Astrocyte (in vitro differentiated cells and primary cell): ENCODE measurements around the gene CDKN2AIP. TPM values are rescaled to one million over a fixed set of nuclear protein-coding genes. Genes with fewer than 3 reads are reported as not detected.
"Not testable (repeated sequence)": the region's sequence is repeated elsewhere in the genome, so short reads cannot be mapped to it uniquely, and the experiment has no call there.

ENCODE experiments used
- DNase-seq: peaks from one replicate; pipeline ENCODE4 v3.0.0-alpha.2; 2010; ENCODE audit warnings: low read depth
- FAIRE-seq: peaks from 2 replicates; lab custom pipeline; 2011; peaks lifted over from hg19 to GRCh38; lab: Jason Lieb, UNC
- H2AFZ ChIP-seq: 2 replicates; pipeline ENCODE4 v1.6.0; 2012; ENCODE audit warnings: low read depth, low read length, inconsistent platforms
- H3K27ac ChIP-seq: 2 replicates; pipeline ENCODE4 v1.5.1; 2011; ENCODE audit warnings: low read depth, low read length, inconsistent platforms
- H3K27me3 ChIP-seq: 2 replicates; pipeline ENCODE4 v1.6.0; 2011; ENCODE audit warnings: low read length, inconsistent platforms; ENCODE audit not compliant: insufficient read depth
- H3K36me3 ChIP-seq: 2 replicates; pipeline ENCODE4 v1.5.1; 2011; ENCODE audit warnings: low read length, inconsistent platforms; ENCODE audit not compliant: insufficient read depth
- H3K4me1 ChIP-seq: 2 replicates; pipeline ENCODE4 v1.5.1; 2011; ENCODE audit warnings: low read length, inconsistent platforms; ENCODE audit not compliant: insufficient read depth
- H3K4me2 ChIP-seq: 2 replicates; pipeline ENCODE4 v1.6.0; 2012; ENCODE audit warnings: low read length, inconsistent platforms
- H3K4me3 ChIP-seq: 2 replicates; pipeline ENCODE4 v1.5.1; 2011; ENCODE audit warnings: low read depth, mild to moderate bottlenecking, low read length, inconsistent platforms; ENCODE audit not compliant: insufficient read depth
- H3K79me2 ChIP-seq: 2 replicates; pipeline ENCODE4 v1.6.0; 2012; ENCODE audit warnings: mild to moderate bottlenecking, low read length, inconsistent platforms; ENCODE audit not compliant: insufficient read depth
- H3K9ac ChIP-seq: 2 replicates; pipeline ENCODE4 v1.6.0; 2012; ENCODE audit warnings: mild to moderate bottlenecking, low read length, inconsistent platforms
- H3K9me3 ChIP-seq: 2 replicates; pipeline ENCODE4 v1.5.1; 2012; ENCODE audit warnings: low read depth, mild to moderate bottlenecking, low read length, inconsistent platforms; ENCODE audit not compliant: insufficient read depth
- H4K20me1 ChIP-seq: 2 replicates; pipeline ENCODE4 v1.6.0; 2012; ENCODE audit warnings: low read length, inconsistent platforms; ENCODE audit not compliant: insufficient read depth
- H3K27ac Mint-ChIP-seq: one replicate; pipeline ENCODE4 v1.8.0; 2021; ENCODE audit warnings: mild to moderate bottlenecking, mixed read lengths; ENCODE audit not compliant: unreplicated experiment
- H3K27me3 Mint-ChIP-seq: one replicate; pipeline ENCODE4 v1.8.0; 2021; ENCODE audit warnings: low read depth, mixed read lengths; ENCODE audit not compliant: unreplicated experiment
- H3K36me3 Mint-ChIP-seq: one replicate; pipeline ENCODE4 v1.8.0; 2021; ENCODE audit warnings: low read depth, mixed read lengths; ENCODE audit not compliant: unreplicated experiment
- H3K4me1 Mint-ChIP-seq: one replicate; pipeline ENCODE4 v1.8.0; 2021; ENCODE audit warnings: low read depth, mixed read lengths; ENCODE audit not compliant: unreplicated experiment
- H3K4me3 Mint-ChIP-seq: one replicate; pipeline ENCODE4 v1.8.0; 2021; ENCODE audit warnings: mild to moderate bottlenecking, moderate library complexity, mixed read lengths; ENCODE audit not compliant: unreplicated experiment
- H3K9me3 Mint-ChIP-seq: one replicate; pipeline ENCODE4 v1.8.0; 2021; ENCODE audit warnings: mild to moderate bottlenecking, mixed read lengths; ENCODE audit not compliant: unreplicated experiment
- CTCF ChIP-seq: IDR thresholded peaks from 2 replicates; pipeline ENCODE4 v1.5.1; 2011; ENCODE audit warnings: low read depth, mild to moderate bottlenecking, inconsistent platforms, low read length, moderate library complexity; ENCODE audit not compliant: insufficient read depth
- EZH2 ChIP-seq: IDR thresholded peaks from 2 replicates; pipeline ENCODE4 v1.6.1; 2012; ENCODE audit warnings: mild to moderate bottlenecking, low read length, inconsistent platforms; ENCODE audit not compliant: insufficient read depth
- total RNA-seq: library from RNA; stranded (reverse); gene quantifications from 2 replicates; pipeline ENCODE4 v1.2.1, GENCODE V29; 2021

CDKN2AIP gene
- total RNA-seq, 1 donor from 2014 or later = 11.6 TPM

- Mint-ChIP-seq H3K36me3 (no peaks in the 10 kb centered on the region), H3K9me3 (no peaks in the 10 kb centered on the region), H3K27me3 (peaks cover 5% of the 10 kb centered on the region), H3K4me3 (no peak overlapping the region), H3K27ac (no peak overlapping the region), H3K4me1 (peaks cover 3% of the 10 kb centered on the region)
- no peak overlapping the region for H3K4me2 ChIP-seq
- H2AFZ ChIP-seq = peak overlapping the region; percentile 83
- H3K9me3 ChIP-seq = no peaks in the 10 kb centered on the region
- no peak overlapping the region for H3K27ac ChIP-seq
- H4K20me1 ChIP-seq = no peaks in the 10 kb centered on the region
- DNase-seq (no peak), FAIRE-seq (no peak)
- no peaks in the 10 kb centered on the region for H3K4me1 ChIP-seq
- no peak overlapping the region for H3K9ac ChIP-seq
- H3K27me3 ChIP-seq = no peaks in the 10 kb centered on the region
- no peaks in the 10 kb centered on the region for H3K36me3 ChIP-seq
- no peak overlapping the region for H3K4me3 ChIP-seq
- TF ChIP-seq CTCF (no peak), EZH2 (no peak)
- no peaks in the 10 kb centered on the region for H3K79me2 ChIP-seq
These were observed 14.0 kb upstream of the CDKN2AIP start for GRCh38 chr4:183430317-183430993.

- Histone ChIP-seq H3K4me1 (no peaks in the 10 kb centered on the region), H3K9ac (no peak overlapping the region), H3K27me3 (no peaks in the 10 kb centered on the region), H3K36me3 (no peaks in the 10 kb centered on the region), H4K20me1 (no peaks in the 10 kb centered on the region), H3K79me2 (no peaks in the 10 kb centered on the region), H3K4me3 (no peak overlapping the region), H2AFZ (peak overlapping the region; percentile 83), H3K4me2 (no peak overlapping the region), H3K9me3 (no peaks in the 10 kb centered on the region), H3K27ac (no peak overlapping the region)
- H3K27me3 Mint-ChIP-seq = peaks cover 5% of the 10 kb centered on the region
- no peaks in the 10 kb centered on the region for H3K9me3 Mint-ChIP-seq
- no peak overlapping the region for H3K4me3 Mint-ChIP-seq
- H3K36me3 Mint-ChIP-seq = no peaks in the 10 kb centered on the region
- TF ChIP-seq CTCF (no peak), EZH2 (no peak)
- H3K4me1 Mint-ChIP-seq = peaks cover 3% of the 10 kb centered on the region
- no peak overlapping the region for H3K27ac Mint-ChIP-seq
- no peak for DNase-seq
- no peak for FAIRE-seq
These were observed 13.5 kb upstream of the CDKN2AIP start for GRCh38 chr4:183430994-183431347.

- H3K9me3 Mint-ChIP-seq = no peaks in the 10 kb centered on the region
- no peak overlapping the region for H3K9ac ChIP-seq
- no peak overlapping the region for H3K4me3 ChIP-seq
- no peaks in the 10 kb centered on the region for H3K4me1 ChIP-seq
- no peak overlapping the region for H3K4me3 Mint-ChIP-seq
- DNase-seq = no peak
- no peak overlapping the region for H3K27ac ChIP-seq
- no peak for FAIRE-seq
- H3K79me2 ChIP-seq = no peaks in the 10 kb centered on the region
- H3K36me3 Mint-ChIP-seq = no peaks in the 10 kb centered on the region
- H3K27me3 ChIP-seq = no peaks in the 10 kb centered on the region
- no peaks in the 10 kb centered on the region for H3K9me3 ChIP-seq
- peaks cover 3% of the 10 kb centered on the region for H3K4me1 Mint-ChIP-seq
- TF ChIP-seq EZH2 (no peak), CTCF (no peak)
- H4K20me1 ChIP-seq = no peaks in the 10 kb centered on the region
- H3K4me2 ChIP-seq = no peak overlapping the region
- H3K27me3 Mint-ChIP-seq = peaks cover 5% of the 10 kb centered on the region
- H3K36me3 ChIP-seq = no peaks in the 10 kb centered on the region
- H3K27ac Mint-ChIP-seq = no peak overlapping the region
- no peak overlapping the region for H2AFZ ChIP-seq
These were observed 12.8 kb upstream of the CDKN2AIP start for GRCh38 chr4:183431614-183432013.

GRCh38 chr4:183433183-183433582 lies 11.3 kb upstream of the CDKN2AIP start:
- not testable (repeated sequence) for H4K20me1 ChIP-seq, H3K27ac ChIP-seq, H3K9me3 ChIP-seq, H3K79me2 ChIP-seq, H3K4me1 Mint-ChIP-seq, H3K4me3 Mint-ChIP-seq, H3K4me2 ChIP-seq, H3K27me3 ChIP-seq, H3K9ac ChIP-seq, H2AFZ ChIP-seq, H3K27ac Mint-ChIP-seq, H3K9me3 Mint-ChIP-seq, DNase-seq, H3K4me1 ChIP-seq, H3K36me3 Mint-ChIP-seq, FAIRE-seq, H3K36me3 ChIP-seq, H3K4me3 ChIP-seq, H3K27me3 Mint-ChIP-seq
